Osteoblast (primary cell): Measurements from ENCODE around the gene ATP8B3. TPM values are rescaled to one million over a fixed set of nuclear protein-coding genes. Genes with fewer than 3 reads are reported as not detected.

Source experiments
- DNase-seq: peaks from one replicate; pipeline ENCODE4 v3.0.0; 2011; ENCODE audit warnings: low spot score, mixed read lengths; ENCODE audit not compliant: insufficient read length; ENCODE audit errors: missing footprints
- H2AFZ ChIP-seq: 2 replicates; pipeline ENCODE4 v1.6.0; 2011; ENCODE audit warnings: mild to moderate bottlenecking, low read length
- H3K27ac ChIP-seq: 2 replicates; pipeline ENCODE4 v1.5.1; 2011; ENCODE audit warnings: mild to moderate bottlenecking, low read depth, low read length, moderate library complexity
- H3K27me3 ChIP-seq: 2 replicates; pipeline ENCODE4 v1.6.0; 2012; ENCODE audit warnings: mild to moderate bottlenecking, control low read depth, inconsistent platforms, low read length, moderate library complexity; ENCODE audit not compliant: insufficient read depth
- H3K36me3 ChIP-seq: 2 replicates; pipeline ENCODE4 v1.5.1; 2011; ENCODE audit warnings: mild to moderate bottlenecking, low read length, control low read depth, moderate library complexity; ENCODE audit not compliant: insufficient read depth
- H3K4me1 ChIP-seq: 2 replicates; pipeline ENCODE4 v1.5.1; 2011; ENCODE audit warnings: mild to moderate bottlenecking, low read length, control low read depth, moderate library complexity; ENCODE audit not compliant: insufficient read depth
- H3K4me2 ChIP-seq: 2 replicates; pipeline ENCODE4 v1.6.0; 2011; ENCODE audit warnings: mild to moderate bottlenecking, low read length; ENCODE audit not compliant: insufficient read depth
- H3K4me3 ChIP-seq: fragments of 200-600 bp; sonication (generic); 3 replicates; pipeline ENCODE4 v1.5.1; 2012; ENCODE audit warnings: mild to moderate bottlenecking, low read length, inconsistent platforms; ENCODE audit not compliant: insufficient read depth
- H3K79me2 ChIP-seq: 2 replicates; pipeline ENCODE4 v1.6.0; 2012; ENCODE audit warnings: mild to moderate bottlenecking, low read length, control low read depth, inconsistent platforms; ENCODE audit not compliant: insufficient read depth
- H3K9me3 ChIP-seq: 2 replicates; pipeline ENCODE4 v1.5.1; 2011; ENCODE audit warnings: low read depth, low read length, control low read depth
- H4K20me1 ChIP-seq: 2 replicates; pipeline ENCODE4 v1.6.0; 2012; ENCODE audit warnings: mild to moderate bottlenecking, low read length, control low read depth; ENCODE audit not compliant: insufficient read depth
- CTCF ChIP-seq: IDR thresholded peaks from 2 replicates; pipeline ENCODE4 v1.5.1; 2011; ENCODE audit warnings: mild to moderate bottlenecking, low read depth, low read length, moderate library complexity; ENCODE audit errors: extremely low read depth
- total RNA-seq: library from RNA; depleted of rRNA; stranded (reverse); fragments of >200 nt; gene quantifications from 2 replicates; pipeline ENCODE4 v1.2.3, GENCODE V29; 2012

The ATP8B3 gene
- total RNA-seq, 1 donor = 0.72 TPM

- no peaks in the 10 kb centered on the region for H3K4me1 ChIP-seq
- H3K27ac ChIP-seq = no peak overlapping the region
- H3K4me3 ChIP-seq = no peak overlapping the region
- peaks cover 84% of the 10 kb centered on the region for H3K27me3 ChIP-seq
- no peak for DNase-seq
- no peaks in the 10 kb centered on the region for H3K9me3 ChIP-seq
- H3K36me3 ChIP-seq = no peaks in the 10 kb centered on the region
- TF ChIP-seq CTCF = no peak
- H3K4me2 ChIP-seq = no peak overlapping the region
- no peak overlapping the region for H2AFZ ChIP-seq
- H4K20me1 ChIP-seq = no peaks in the 10 kb centered on the region
- no peaks in the 10 kb centered on the region for H3K79me2 ChIP-seq
Measured at GRCh38 chr19:1755467-1756171, 56.5 kb downstream of the ATP8B3 start.

GRCh38 chr19:1754636-1755466 lies 57.2 kb downstream of the ATP8B3 start:
- Histone ChIP-seq H3K27me3 (peaks cover 84% of the 10 kb centered on the region), H3K4me3 (no peak overlapping the region), H3K4me1 (no peaks in the 10 kb centered on the region), H3K9me3 (no peaks in the 10 kb centered on the region), H3K36me3 (no peaks in the 10 kb centered on the region), H3K79me2 (no peaks in the 10 kb centered on the region), H4K20me1 (no peaks in the 10 kb centered on the region), H3K27ac (no peak overlapping the region), H2AFZ (no peak overlapping the region), H3K4me2 (no peak overlapping the region)
- no peak for TF ChIP-seq CTCF
- no peak for DNase-seq

GRCh38 chr19:1754018-1754635 lies 57.9 kb downstream of the ATP8B3 start:
- peaks cover 84% of the 10 kb centered on the region for H3K27me3 ChIP-seq
- no peak overlapping the region for H2AFZ ChIP-seq
- H3K4me1 ChIP-seq = no peaks in the 10 kb centered on the region
- H3K4me3 ChIP-seq = no peak overlapping the region
- no peak overlapping the region for H3K4me2 ChIP-seq
- H3K27ac ChIP-seq = no peak overlapping the region
- H4K20me1 ChIP-seq = no peaks in the 10 kb centered on the region
- TF ChIP-seq CTCF = no peak
- H3K79me2 ChIP-seq = no peaks in the 10 kb centered on the region
- no peak for DNase-seq
- no peaks in the 10 kb centered on the region for H3K36me3 ChIP-seq
- no peaks in the 10 kb centered on the region for H3K9me3 ChIP-seq
